Astrocyte (in vitro differentiated cells and primary cell): ENCODE data around the gene NKD1. TPM values are rescaled to one million over a fixed set of nuclear protein-coding genes. Genes with fewer than 3 reads are reported as not detected.

Experiments
- DNase-seq: peaks from one replicate; pipeline ENCODE4 v3.0.0-alpha.2; 2010; ENCODE audit warnings: low read depth
- FAIRE-seq: peaks from 2 replicates; lab custom pipeline; 2011; peaks lifted over from hg19 to GRCh38; lab: Jason Lieb, UNC
- H2AFZ ChIP-seq: 2 replicates; pipeline ENCODE4 v1.6.0; 2012; ENCODE audit warnings: low read depth, low read length, inconsistent platforms
- H3K27ac ChIP-seq: 2 replicates; pipeline ENCODE4 v1.5.1; 2011; ENCODE audit warnings: low read depth, low read length, inconsistent platforms
- H3K27me3 ChIP-seq: 2 replicates; pipeline ENCODE4 v1.6.0; 2011; ENCODE audit warnings: low read length, inconsistent platforms; ENCODE audit not compliant: insufficient read depth
- H3K36me3 ChIP-seq: 2 replicates; pipeline ENCODE4 v1.5.1; 2011; ENCODE audit warnings: low read length, inconsistent platforms; ENCODE audit not compliant: insufficient read depth
- H3K4me1 ChIP-seq: 2 replicates; pipeline ENCODE4 v1.5.1; 2011; ENCODE audit warnings: low read length, inconsistent platforms; ENCODE audit not compliant: insufficient read depth
- H3K4me2 ChIP-seq: 2 replicates; pipeline ENCODE4 v1.6.0; 2012; ENCODE audit warnings: low read length, inconsistent platforms
- H3K4me3 ChIP-seq: 2 replicates; pipeline ENCODE4 v1.5.1; 2011; ENCODE audit warnings: low read depth, mild to moderate bottlenecking, low read length, inconsistent platforms; ENCODE audit not compliant: insufficient read depth
- H3K79me2 ChIP-seq: 2 replicates; pipeline ENCODE4 v1.6.0; 2012; ENCODE audit warnings: mild to moderate bottlenecking, low read length, inconsistent platforms; ENCODE audit not compliant: insufficient read depth
- H3K9ac ChIP-seq: 2 replicates; pipeline ENCODE4 v1.6.0; 2012; ENCODE audit warnings: mild to moderate bottlenecking, low read length, inconsistent platforms
- H3K9me3 ChIP-seq: 2 replicates; pipeline ENCODE4 v1.5.1; 2012; ENCODE audit warnings: low read depth, mild to moderate bottlenecking, low read length, inconsistent platforms; ENCODE audit not compliant: insufficient read depth
- H4K20me1 ChIP-seq: 2 replicates; pipeline ENCODE4 v1.6.0; 2012; ENCODE audit warnings: low read length, inconsistent platforms; ENCODE audit not compliant: insufficient read depth
- H3K27ac Mint-ChIP-seq: one replicate; pipeline ENCODE4 v1.8.0; 2021; ENCODE audit warnings: mild to moderate bottlenecking, mixed read lengths; ENCODE audit not compliant: unreplicated experiment
- H3K27me3 Mint-ChIP-seq: one replicate; pipeline ENCODE4 v1.8.0; 2021; ENCODE audit warnings: low read depth, mixed read lengths; ENCODE audit not compliant: unreplicated experiment
- H3K36me3 Mint-ChIP-seq: one replicate; pipeline ENCODE4 v1.8.0; 2021; ENCODE audit warnings: low read depth, mixed read lengths; ENCODE audit not compliant: unreplicated experiment
- H3K4me1 Mint-ChIP-seq: one replicate; pipeline ENCODE4 v1.8.0; 2021; ENCODE audit warnings: low read depth, mixed read lengths; ENCODE audit not compliant: unreplicated experiment
- H3K4me3 Mint-ChIP-seq: one replicate; pipeline ENCODE4 v1.8.0; 2021; ENCODE audit warnings: mild to moderate bottlenecking, moderate library complexity, mixed read lengths; ENCODE audit not compliant: unreplicated experiment
- H3K9me3 Mint-ChIP-seq: one replicate; pipeline ENCODE4 v1.8.0; 2021; ENCODE audit warnings: mild to moderate bottlenecking, mixed read lengths; ENCODE audit not compliant: unreplicated experiment
- EZH2 ChIP-seq: IDR thresholded peaks from 2 replicates; pipeline ENCODE4 v1.6.1; 2012; ENCODE audit warnings: mild to moderate bottlenecking, low read length, inconsistent platforms; ENCODE audit not compliant: insufficient read depth
- total RNA-seq: library from RNA; stranded (reverse); gene quantifications from 2 replicates; pipeline ENCODE4 v1.2.1, GENCODE V29; 2021
- TF ChIP-seq, protein P1 (sequence below): IDR thresholded peaks from 2 replicates; pipeline ENCODE4 v1.5.1; 2011; ENCODE audit warnings: low read depth, mild to moderate bottlenecking, inconsistent platforms, low read length, moderate library complexity; ENCODE audit not compliant: insufficient read depth

NKD1 gene
- total RNA-seq, 1 donor from 2014 or later, result 9.1 TPM

DNA sequence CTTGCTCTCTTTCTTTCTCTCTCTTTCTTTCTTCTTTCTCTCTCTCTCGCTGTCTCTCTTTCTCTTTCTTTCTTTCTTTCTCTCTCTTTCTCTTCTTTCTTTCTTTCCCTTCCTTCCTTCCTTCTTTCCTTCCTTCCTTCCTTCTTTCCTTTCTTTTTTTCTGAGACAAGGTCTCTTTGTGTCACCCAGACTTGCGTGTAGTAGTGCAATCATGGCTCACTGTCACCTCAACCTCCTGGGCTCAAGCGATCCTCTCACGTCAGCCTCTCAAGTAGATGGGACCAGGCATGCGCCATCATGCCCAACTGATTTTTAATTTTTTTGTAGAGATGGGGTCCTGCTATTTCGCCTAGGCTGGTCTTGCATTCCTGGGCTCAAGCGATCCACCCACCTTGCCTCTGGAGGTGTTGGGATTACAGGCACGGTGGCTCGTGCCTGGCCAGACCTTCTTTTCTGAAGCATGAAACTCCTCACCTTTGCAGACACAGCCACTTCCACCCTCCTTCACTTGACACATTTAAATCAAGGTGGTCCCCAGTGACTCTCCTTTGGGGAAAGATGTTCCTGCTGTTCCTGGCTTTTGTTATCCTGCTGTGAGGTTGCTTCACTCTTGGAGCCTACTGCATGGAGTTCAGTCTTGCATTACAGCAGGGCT, 26.8 kb upstream of the NKD1 start:
- H4K20me1 ChIP-seq, result no peaks in the 10 kb centered on the region
- Mint-ChIP-seq H3K27ac (no peak overlapping the region), H3K4me1 (no peaks in the 10 kb centered on the region), H3K9me3 (peaks cover 11% of the 10 kb centered on the region), H3K36me3 (peaks cover 4% of the 10 kb centered on the region), H3K4me3 (no peak overlapping the region), H3K27me3 (peaks cover 31% of the 10 kb centered on the region)
- no peak overlapping the region for H3K4me3 ChIP-seq
- no peak overlapping the region for H3K9ac ChIP-seq
- no peak for FAIRE-seq
- TF ChIP-seq, protein P1, sequence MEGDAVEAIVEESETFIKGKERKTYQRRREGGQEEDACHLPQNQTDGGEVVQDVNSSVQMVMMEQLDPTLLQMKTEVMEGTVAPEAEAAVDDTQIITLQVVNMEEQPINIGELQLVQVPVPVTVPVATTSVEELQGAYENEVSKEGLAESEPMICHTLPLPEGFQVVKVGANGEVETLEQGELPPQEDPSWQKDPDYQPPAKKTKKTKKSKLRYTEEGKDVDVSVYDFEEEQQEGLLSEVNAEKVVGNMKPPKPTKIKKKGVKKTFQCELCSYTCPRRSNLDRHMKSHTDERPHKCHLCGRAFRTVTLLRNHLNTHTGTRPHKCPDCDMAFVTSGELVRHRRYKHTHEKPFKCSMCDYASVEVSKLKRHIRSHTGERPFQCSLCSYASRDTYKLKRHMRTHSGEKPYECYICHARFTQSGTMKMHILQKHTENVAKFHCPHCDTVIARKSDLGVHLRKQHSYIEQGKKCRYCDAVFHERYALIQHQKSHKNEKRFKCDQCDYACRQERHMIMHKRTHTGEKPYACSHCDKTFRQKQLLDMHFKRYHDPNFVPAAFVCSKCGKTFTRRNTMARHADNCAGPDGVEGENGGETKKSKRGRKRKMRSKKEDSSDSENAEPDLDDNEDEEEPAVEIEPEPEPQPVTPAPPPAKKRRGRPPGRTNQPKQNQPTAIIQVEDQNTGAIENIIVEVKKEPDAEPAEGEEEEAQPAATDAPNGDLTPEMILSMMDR, result no peak
- TF ChIP-seq EZH2, result no peak
- no peak overlapping the region for H2AFZ ChIP-seq
- no peak overlapping the region for H3K4me2 ChIP-seq
- H3K4me1 ChIP-seq, result no peaks in the 10 kb centered on the region
- no peak overlapping the region for H3K27ac ChIP-seq
- H3K36me3 ChIP-seq, result no peaks in the 10 kb centered on the region
- peaks cover 5% of the 10 kb centered on the region for H3K9me3 ChIP-seq
- H3K79me2 ChIP-seq, result no peaks in the 10 kb centered on the region
- no peaks in the 10 kb centered on the region for H3K27me3 ChIP-seq
- no peak for DNase-seq

DNA sequence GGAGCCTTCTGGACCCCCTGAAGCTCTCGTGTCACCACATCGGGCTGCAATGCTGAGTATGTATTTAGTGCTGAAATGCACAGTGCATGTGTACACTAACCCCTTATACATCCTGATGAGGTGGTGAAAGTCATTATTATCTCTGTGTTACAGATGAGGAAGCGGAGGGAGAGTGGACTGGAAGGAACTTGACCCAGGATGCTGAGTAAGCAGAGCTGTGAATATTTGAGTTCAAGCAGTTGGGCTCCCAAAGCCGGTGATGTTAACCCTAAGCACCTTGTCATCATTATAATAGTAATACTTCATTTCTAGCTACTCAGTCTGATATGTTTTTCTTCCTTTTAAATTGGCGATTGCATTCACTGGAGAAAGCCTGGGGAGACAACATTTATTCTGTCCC, 25.9 kb upstream of the NKD1 start:
- FAIRE-seq, result no peak
- Histone ChIP-seq H3K27me3 (peaks cover 2% of the 10 kb centered on the region), H3K36me3 (no peaks in the 10 kb centered on the region), H3K4me2 (no peak overlapping the region), H3K9me3 (peaks cover 3% of the 10 kb centered on the region), H3K4me1 (no peaks in the 10 kb centered on the region), H3K79me2 (no peaks in the 10 kb centered on the region), H3K4me3 (no peak overlapping the region), H3K27ac (no peak overlapping the region), H3K9ac (no peak overlapping the region), H2AFZ (no peak overlapping the region), H4K20me1 (no peaks in the 10 kb centered on the region)
- Mint-ChIP-seq H3K27ac (no peak overlapping the region), H3K36me3 (no peaks in the 10 kb centered on the region), H3K4me1 (no peaks in the 10 kb centered on the region), H3K4me3 (no peak overlapping the region), H3K9me3 (peaks cover 10% of the 10 kb centered on the region), H3K27me3 (peaks cover 38% of the 10 kb centered on the region)
- TF ChIP-seq EZH2, result no peak
- TF ChIP-seq, protein P1, result no peak
- no peak for DNase-seq

DNA sequence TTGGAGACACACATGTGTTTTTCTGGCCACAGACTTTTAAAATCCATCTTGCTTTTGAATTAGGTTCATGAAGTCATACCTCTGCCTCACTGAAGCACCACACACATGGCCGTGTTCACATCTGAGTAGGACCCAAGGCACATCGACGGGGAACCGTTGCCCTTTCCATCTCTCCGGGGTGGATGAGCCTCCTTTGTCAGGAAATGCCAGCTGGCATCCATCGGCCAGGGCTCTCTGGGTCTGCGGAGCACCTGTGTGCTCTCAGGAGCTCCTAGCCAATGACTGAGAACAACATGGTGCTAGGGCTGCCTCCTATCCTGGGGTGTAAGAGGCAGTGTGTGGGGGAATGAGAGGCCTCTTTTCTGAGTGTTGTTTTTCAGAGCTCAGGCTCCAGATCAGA, 24.5 kb upstream of the NKD1 start:
- Histone ChIP-seq H4K20me1 (no peaks in the 10 kb centered on the region), H3K4me1 (no peaks in the 10 kb centered on the region), H3K27me3 (peaks cover 4% of the 10 kb centered on the region), H3K36me3 (no peaks in the 10 kb centered on the region), H3K9ac (no peak overlapping the region), H3K9me3 (no peaks in the 10 kb centered on the region), H2AFZ (no peak overlapping the region), H3K4me2 (no peak overlapping the region), H3K79me2 (no peaks in the 10 kb centered on the region), H3K4me3 (no peak overlapping the region), H3K27ac (no peak overlapping the region)
- DNase-seq, result no peak
- no peak overlapping the region for H3K27ac Mint-ChIP-seq
- H3K36me3 Mint-ChIP-seq, result no peaks in the 10 kb centered on the region
- peaks cover 44% of the 10 kb centered on the region for H3K27me3 Mint-ChIP-seq
- no peaks in the 10 kb centered on the region for H3K4me1 Mint-ChIP-seq
- FAIRE-seq, result no peak
- TF ChIP-seq EZH2, result no peak
- TF ChIP-seq, protein P1, result no peak
- peaks cover 11% of the 10 kb centered on the region for H3K9me3 Mint-ChIP-seq
- no peak overlapping the region for H3K4me3 Mint-ChIP-seq
